Endothelial cell of umbilical vein (primary cell): ENCODE measurements around the gene DGKI. TPM values are rescaled to one million over a fixed set of nuclear protein-coding genes. Genes with fewer than 3 reads are reported as not detected.

Experiments
- BruUV-seq: library from RNA; stranded (reverse); fragments of 400-500 nt; replicated peaks from 2 replicates; lab custom pipeline; 2021; lab: Mats Ljungman, UMichigan
- CTCF ChIA-PET: fragments of 300-600, 350-600 bp; sonication (Branson Sonifier 250); formaldehyde crosslinking; loops from one replicate; lab custom pipeline; 2021; ENCODE audit warnings: antibody characterized with exemption, inconsistent platforms; lab: Charles Lee
- POLR2A ChIA-PET: fragments of 300-600, 350-600 bp; sonication (Branson Sonifier 250); formaldehyde crosslinking; loops from one replicate; lab custom pipeline; 2021; ENCODE audit warnings: antibody characterized with exemption, inconsistent platforms; lab: Charles Lee
- DNase-seq: peaks from one replicate; pipeline ENCODE4 v3.0.0-alpha.2; 2011; ENCODE audit warnings: low read depth, low spot score
- FAIRE-seq: peaks from 2 replicates; lab custom pipeline; 2011; peaks lifted over from hg19 to GRCh38; lab: Jason Lieb, UNC
- H2AFZ ChIP-seq: 2 replicates; pipeline ENCODE4 v1.6.0; 2012; ENCODE audit warnings: low read depth, low read length, control low read depth, inconsistent platforms
- H3K27ac ChIP-seq: 2 replicates; pipeline ENCODE4 v1.5.1; 2011; ENCODE audit warnings: low read depth, mild to moderate bottlenecking, control low read depth, low read length, moderate library complexity; ENCODE audit not compliant: insufficient read depth
- H3K27me3 ChIP-seq, 2 experiments: 2 replicates each; pipeline versions ENCODE4 v1.6.0 to v1.6.1; 2011; ENCODE audit warnings: low read length in 2 of 2, mixed read lengths in 1 of 2; ENCODE audit not compliant: control insufficient read depth in 2 of 2, insufficient read depth in 2 of 2
- H3K36me3 ChIP-seq, 2 experiments: 2 replicates in 1 of 2; 3 replicates in 1 of 2; pipeline ENCODE4 v1.5.1; 2011; ENCODE audit warnings: low read length in 2 of 2, mild to moderate bottlenecking in 1 of 2, moderate library complexity in 1 of 2; ENCODE audit not compliant: control insufficient read depth in 2 of 2, insufficient read depth in 2 of 2; ENCODE audit errors: extremely low read depth in 1 of 2
- H3K4me1 ChIP-seq: 3 replicates; pipeline ENCODE4 v1.5.1; 2011; ENCODE audit warnings: mild to moderate bottlenecking, low read length; ENCODE audit not compliant: control insufficient read depth, insufficient read depth; ENCODE audit errors: extremely low read depth
- H3K4me2 ChIP-seq: 2 replicates; pipeline ENCODE4 v1.6.1; 2011; ENCODE audit warnings: low read length, control low read depth, mixed read lengths; ENCODE audit not compliant: insufficient read depth
- H3K4me3 ChIP-seq, 3 experiments: fragments of 200-600 bp in 1 of 3; sonication (generic), shearing (Covaris generic) in 1 of 3; replicated peaks in 1 of 3; 2 replicates each; pipeline ENCODE4 v1.5.1; 2011 to 2016; ENCODE audit warnings: control low read depth in 3 of 3, low read length in 3 of 3, mild to moderate bottlenecking in 2 of 3, inconsistent platforms in 1 of 3, low read depth in 1 of 3, moderate library complexity in 1 of 3; ENCODE audit not compliant: insufficient read depth in 1 of 3
- H3K79me2 ChIP-seq: 2 replicates; pipeline ENCODE4 v1.6.0; 2012; ENCODE audit warnings: low read length, inconsistent platforms; ENCODE audit not compliant: control insufficient read depth, insufficient read depth
- H3K9ac ChIP-seq: replicated peaks from 2 replicates; pipeline ENCODE3; 2011; ENCODE audit warnings: low read length, control low read depth; ENCODE audit not compliant: insufficient read depth; ENCODE audit errors: extremely low read depth
- H3K9me1 ChIP-seq: replicated peaks from 3 replicates; pipeline ENCODE4 v1.6.0; 2011; ENCODE audit warnings: mild to moderate bottlenecking, low read length; ENCODE audit not compliant: control insufficient read depth, insufficient read depth; ENCODE audit errors: extremely low read depth
- H3K9me3 ChIP-seq: replicated peaks from 2 replicates; pipeline ENCODE4 v1.5.1; 2012; ENCODE audit warnings: low read length, inconsistent platforms; ENCODE audit not compliant: control insufficient read depth, insufficient read depth
- H4K20me1 ChIP-seq: replicated peaks from 2 replicates; pipeline ENCODE3; 2011; ENCODE audit warnings: mild to moderate bottlenecking, low read length; ENCODE audit not compliant: control insufficient read depth, insufficient read depth; ENCODE audit errors: extremely low read depth
- EZH2 ChIP-seq: IDR thresholded peaks from 2 replicates; pipeline ENCODE4 v1.6.1; 2012; ENCODE audit warnings: borderline replicate concordance, low read depth, mild to moderate bottlenecking, moderate library complexity, low read length, inconsistent platforms; ENCODE audit not compliant: severe bottlenecking
- FOS ChIP-seq: IDR thresholded peaks from 2 replicates; pipeline ENCODE4 v1.6.1; 2011; ENCODE audit warnings: mild to moderate bottlenecking, low read length, moderate library complexity, borderline replicate concordance; ENCODE audit not compliant: insufficient read depth
- GATA2 ChIP-seq: IDR thresholded peaks from 2 replicates; pipeline ENCODE4 v1.7.0; 2011; ENCODE audit warnings: low read depth, mild to moderate bottlenecking, moderate library complexity, mixed read lengths, low read length; ENCODE audit not compliant: insufficient read length, insufficient read depth
- JUN ChIP-seq: IDR thresholded peaks from 2 replicates; pipeline ENCODE4 v1.6.1; 2011; ENCODE audit warnings: borderline replicate concordance, low read depth; ENCODE audit not compliant: insufficient read length, insufficient read depth
- MYC ChIP-seq: IDR thresholded peaks from one replicate; pipeline ENCODE4 v1.6.1; 2011; ENCODE audit warnings: mild to moderate bottlenecking, low read depth, low read length
- POLR2A ChIP-seq: IDR thresholded peaks from 2 replicates; pipeline ENCODE4 v1.6.1; 2012; ENCODE audit warnings: low read depth, mild to moderate bottlenecking, control low read depth, low read length
- POLR2AphosphoS5 ChIP-seq: IDR thresholded peaks from 2 replicates; pipeline ENCODE4 v1.6.1; 2012; ENCODE audit warnings: low read depth, mild to moderate bottlenecking, control low read depth, low read length, moderate library complexity; ENCODE audit not compliant: insufficient read depth
- dilution Hi-C: fragments of 300-500 bp; cut with MboI; formaldehyde crosslinking; loops from one replicate; pipeline ENCODE4 v1.15.0; 2019; ENCODE audit warnings: low sequenced_read_pairs; ENCODE audit not compliant: extremely low pct_ligation_motif_present
- intact Hi-C: fragments of 100-400 bp; cut with micrococcal nuclease; formaldehyde crosslinking; loops from one replicate; pipeline ENCODE4 v1.10.0; 2022
- polyA plus RNA-seq, 4 experiments: library from polyadenylated mRNA; depleted of rRNA in 3 of 4; stranded (reverse) in 3 of 4; unstranded in 1 of 4; fragments of >200 nt; gene quantifications; 2 replicates each; pipeline versions ENCODE4 v1.2.1 to v1.2.3, GENCODE V29; 2011 to 2012; ENCODE audit warnings: missing spikeins in 1 of 4
- total RNA-seq: library from RNA; stranded (reverse); gene quantifications from 2 replicates; pipeline ENCODE4 v1.2.3, GENCODE V29; 2021
- TF ChIP-seq, protein P1 (sequence below), 2 donors: IDR thresholded peaks; 1 replicate in 1 of 2; 2 replicates in 1 of 2; pipeline ENCODE4 v1.5.1; 2011; ENCODE audit warnings: low read length in 2 of 2, mild to moderate bottlenecking in 2 of 2, moderate library complexity in 2 of 2, control low read depth in 1 of 2, inconsistent platforms in 1 of 2, low read depth in 1 of 2; ENCODE audit not compliant: insufficient read depth in 1 of 2; ENCODE audit errors: extremely low read depth in 1 of 2
- TF ChIP-seq, protein P2 (sequence below): IDR thresholded peaks from 2 replicates; pipeline ENCODE4 v1.6.1; 2011; ENCODE audit not compliant: insufficient read depth, insufficient read length

Gene DGKI
- total and polyA plus RNA-seq, 2 donors (not counting 3 experiments of a cell fraction or from before 2014, with no cell fraction given), result 0.11 to 0.51 TPM

DNA sequence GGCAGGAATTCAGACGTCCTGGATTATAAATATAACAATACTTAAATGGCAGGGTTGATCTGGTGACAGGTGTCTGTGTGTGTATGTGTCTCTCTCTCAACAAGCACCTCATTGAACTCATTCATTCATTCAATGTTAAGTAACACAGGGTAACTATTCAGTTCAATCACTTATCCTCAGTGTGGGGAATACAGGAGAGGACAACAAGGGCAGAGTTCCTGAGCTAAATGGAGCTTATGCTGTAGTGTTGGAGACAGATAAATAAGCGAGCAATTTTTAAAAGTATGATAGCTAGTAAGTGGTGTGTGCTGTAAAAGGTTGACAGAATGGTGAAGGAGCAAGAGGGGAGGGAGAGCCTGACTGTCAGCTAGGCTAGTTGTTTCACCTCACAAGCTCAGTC lies 178.4 kb downstream of the DGKI start:
- Histone ChIP-seq H3K9me3 (no peaks in the 10 kb centered on the region), H3K9me1 (no peaks in the 10 kb centered on the region), H3K79me2 (no peaks in the 10 kb centered on the region), H2AFZ (no peak overlapping the region), H3K9ac (no peak overlapping the region), H3K27me3 (no peaks in the 10 kb centered on the region), H3K4me1 (no peaks in the 10 kb centered on the region), H3K4me2 (no peak overlapping the region), H3K36me3 (no peaks in the 10 kb centered on the region), H3K27ac (no peak overlapping the region), H4K20me1 (no peaks in the 10 kb centered on the region), H3K4me3 (no peak overlapping the region)
- CTCF ChIA-PET, result interaction anchor here (1.6 to 2.5 kb wide), 3 partner anchors 11 to 1070 kb away, joined by 3 to 13 read pairs (median 5); no protein-coding TSS in a partner anchor
- no TSS peak for BruUV-seq
- no peak for DNase-seq
- POLR2A ChIA-PET, result no interaction called here
- dilution Hi-C loops (no loop called here), intact Hi-C loops (no loop called here)
- FAIRE-seq, result no peak
- no peak for TF ChIP-seq GATA2
- TF ChIP-seq, protein P1, sequence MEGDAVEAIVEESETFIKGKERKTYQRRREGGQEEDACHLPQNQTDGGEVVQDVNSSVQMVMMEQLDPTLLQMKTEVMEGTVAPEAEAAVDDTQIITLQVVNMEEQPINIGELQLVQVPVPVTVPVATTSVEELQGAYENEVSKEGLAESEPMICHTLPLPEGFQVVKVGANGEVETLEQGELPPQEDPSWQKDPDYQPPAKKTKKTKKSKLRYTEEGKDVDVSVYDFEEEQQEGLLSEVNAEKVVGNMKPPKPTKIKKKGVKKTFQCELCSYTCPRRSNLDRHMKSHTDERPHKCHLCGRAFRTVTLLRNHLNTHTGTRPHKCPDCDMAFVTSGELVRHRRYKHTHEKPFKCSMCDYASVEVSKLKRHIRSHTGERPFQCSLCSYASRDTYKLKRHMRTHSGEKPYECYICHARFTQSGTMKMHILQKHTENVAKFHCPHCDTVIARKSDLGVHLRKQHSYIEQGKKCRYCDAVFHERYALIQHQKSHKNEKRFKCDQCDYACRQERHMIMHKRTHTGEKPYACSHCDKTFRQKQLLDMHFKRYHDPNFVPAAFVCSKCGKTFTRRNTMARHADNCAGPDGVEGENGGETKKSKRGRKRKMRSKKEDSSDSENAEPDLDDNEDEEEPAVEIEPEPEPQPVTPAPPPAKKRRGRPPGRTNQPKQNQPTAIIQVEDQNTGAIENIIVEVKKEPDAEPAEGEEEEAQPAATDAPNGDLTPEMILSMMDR (IDR thresholded peaks at IDR 0.05; ENCODE audit: extremely low read depth in 1 of 2, insufficient read depth in 1 of 2, low read depth in 1 of 2, low read length in 2 of 2), result no peak
- TF ChIP-seq EZH2, result no peak
- no peak for TF ChIP-seq FOS
- no peak for TF ChIP-seq POLR2AphosphoS5
- no peak for TF ChIP-seq POLR2A
- no peak for TF ChIP-seq JUN
- TF ChIP-seq, protein P2, sequence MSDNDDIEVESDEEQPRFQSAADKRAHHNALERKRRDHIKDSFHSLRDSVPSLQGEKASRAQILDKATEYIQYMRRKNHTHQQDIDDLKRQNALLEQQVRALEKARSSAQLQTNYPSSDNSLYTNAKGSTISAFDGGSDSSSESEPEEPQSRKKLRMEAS, result no peak
- TF ChIP-seq MYC, result no peak
